Endothelial cell (in vitro differentiated cells): ENCODE measurements around the gene ARHGAP8. TPM values are rescaled to one million over a fixed set of nuclear protein-coding genes. Genes with fewer than 3 reads are reported as not detected.

Experiments
- DNase-seq: peaks from one replicate; pipeline ENCODE4 v3.0.0; 2021; ENCODE audit warnings: low spot score
- H3K27ac Mint-ChIP-seq: one replicate; pipeline ENCODE4 v1.8.0; 2021; ENCODE audit warnings: mixed read lengths, inconsistent platforms; ENCODE audit not compliant: unreplicated experiment
- H3K27me3 Mint-ChIP-seq: one replicate; pipeline ENCODE4 v1.8.0; 2021; ENCODE audit warnings: mild to moderate bottlenecking, moderate library complexity, mixed read lengths, inconsistent platforms; ENCODE audit not compliant: unreplicated experiment
- H3K36me3 Mint-ChIP-seq: one replicate; pipeline ENCODE4 v1.8.0; 2021; ENCODE audit warnings: mild to moderate bottlenecking, low read depth, mixed read lengths, inconsistent platforms; ENCODE audit not compliant: unreplicated experiment
- H3K4me1 Mint-ChIP-seq: one replicate; pipeline ENCODE4 v1.8.0; 2021; ENCODE audit warnings: mild to moderate bottlenecking, mixed read lengths, inconsistent platforms; ENCODE audit not compliant: unreplicated experiment
- H3K4me3 Mint-ChIP-seq: one replicate; pipeline ENCODE4 v1.8.0; 2021; ENCODE audit warnings: mild to moderate bottlenecking, mixed read lengths, inconsistent platforms; ENCODE audit not compliant: unreplicated experiment
- H3K9me3 Mint-ChIP-seq: one replicate; pipeline ENCODE4 v1.8.0; 2021; ENCODE audit warnings: mixed read lengths, inconsistent platforms; ENCODE audit not compliant: unreplicated experiment
- CTCF ChIP-seq: fragments of 200-600 bp; sonication (generic); IDR thresholded peaks from one replicate; pipeline ENCODE4 v1.5.0; 2021; ENCODE audit warnings: antibody characterized with exemption; ENCODE audit not compliant: unreplicated experiment
- total RNA-seq: library from RNA; stranded (reverse); fragmentation: NEBNext Ultra II Directional; extraction: Animal tissue kit (Norgen Biotek cat#: 25700); gene quantifications from one replicate; pipeline ENCODE4 v1.2.1, GENCODE V29; 2021; ENCODE audit not compliant: unreplicated experiment

The ARHGAP8 gene
- total RNA-seq, 1 donor from 2014 or later: 0.80 TPM

GRCh38 chr22:44890416-44891292, 138.3 kb downstream of the ARHGAP8 start:
- Mint-ChIP-seq H3K9me3 (no peaks in the 10 kb centered on the region), H3K27me3 (peaks cover 4% of the 10 kb centered on the region), H3K4me1 (no peaks in the 10 kb centered on the region), H3K4me3 (no peak overlapping the region), H3K27ac (no peak overlapping the region), H3K36me3 (no peaks in the 10 kb centered on the region)
- TF ChIP-seq CTCF: no peak
- DNase-seq: no peak

DNA sequence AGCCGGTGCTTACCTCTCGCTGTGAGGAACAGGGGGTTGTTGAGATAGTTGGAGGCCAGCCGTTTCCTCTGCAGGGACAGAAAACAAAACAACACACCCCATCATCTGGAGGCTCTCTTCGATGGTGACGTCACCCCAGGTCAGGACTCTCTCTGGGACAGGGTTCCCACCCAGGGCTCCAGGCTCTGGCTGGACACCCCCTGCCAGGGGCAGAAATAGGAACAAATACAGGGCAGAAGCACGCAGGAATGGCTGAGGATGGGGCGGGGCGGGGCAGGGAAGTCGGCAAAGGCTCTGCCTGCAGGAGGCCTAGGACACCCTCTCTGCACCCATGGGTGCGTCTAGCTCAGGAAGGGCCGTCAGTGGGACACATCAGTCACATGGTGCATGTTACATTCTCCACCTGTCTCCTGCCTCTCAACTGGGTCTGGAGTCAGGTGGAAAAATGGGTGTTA, 138.9 kb downstream of the ARHGAP8 start:
- no peak overlapping the region for H3K4me3 Mint-ChIP-seq
- no peaks in the 10 kb centered on the region for H3K36me3 Mint-ChIP-seq
- no peaks in the 10 kb centered on the region for H3K9me3 Mint-ChIP-seq
- no peak for DNase-seq
- no peaks in the 10 kb centered on the region for H3K4me1 Mint-ChIP-seq
- H3K27ac Mint-ChIP-seq: no peak overlapping the region
- peaks cover 4% of the 10 kb centered on the region for H3K27me3 Mint-ChIP-seq
- TF ChIP-seq CTCF: no peak

DNA sequence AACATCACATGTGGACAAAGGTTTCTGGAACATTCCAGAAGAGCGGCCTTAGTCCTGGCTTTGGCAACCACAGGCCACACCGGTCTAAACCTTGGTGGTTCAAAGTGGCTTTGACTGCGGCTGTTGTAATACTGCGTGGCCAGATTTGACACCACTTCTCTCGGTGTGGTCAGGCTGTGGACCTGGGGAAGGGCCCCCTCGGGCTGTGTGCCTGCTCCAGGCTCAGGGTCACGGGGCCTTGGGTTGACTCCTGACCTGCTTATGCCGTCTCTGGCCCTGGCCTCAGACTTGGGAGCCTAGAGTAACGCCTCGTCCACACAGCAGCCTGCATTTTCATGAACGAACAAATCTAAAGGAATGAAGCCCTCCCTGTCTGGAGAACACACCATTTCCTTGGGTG, 139.4 kb downstream of the ARHGAP8 start:
- peaks cover 4% of the 10 kb centered on the region for H3K27me3 Mint-ChIP-seq
- H3K4me3 Mint-ChIP-seq: no peak overlapping the region
- DNase-seq: no peak
- H3K27ac Mint-ChIP-seq: no peak overlapping the region
- H3K36me3 Mint-ChIP-seq: no peaks in the 10 kb centered on the region
- no peaks in the 10 kb centered on the region for H3K9me3 Mint-ChIP-seq
- no peak for TF ChIP-seq CTCF
- H3K4me1 Mint-ChIP-seq: no peaks in the 10 kb centered on the region

GRCh38 chr22:44892243-44892642, 139.9 kb downstream of the ARHGAP8 start:
- no peak for TF ChIP-seq CTCF
- Mint-ChIP-seq H3K9me3 (no peaks in the 10 kb centered on the region), H3K36me3 (no peaks in the 10 kb centered on the region), H3K4me3 (no peak overlapping the region), H3K4me1 (no peaks in the 10 kb centered on the region), H3K27me3 (peaks cover 4% of the 10 kb centered on the region), H3K27ac (no peak overlapping the region)
- DNase-seq: no peak
